Measurements from ENCODE around the gene TMEM176B.

Gene TMEM176B

GRCh38 chr7:150830937-150831336, 30.8 kb upstream of the TMEM176B start:
- no peak overlapping the region for H3K27ac ChIP-seq
- H3K4me3 ChIP-seq, result no peak overlapping the region
- no peak for TF ChIP-seq CTCF (IDR thresholded peaks at IDR 0.05)
- DNase-seq (ENCODE audit: low spot score), result peak; percentile 29

- no peak overlapping the region for H3K27ac ChIP-seq
- no peak for TF ChIP-seq CTCF (IDR thresholded peaks at IDR 0.05)
- no peak for DNase-seq (ENCODE audit: low spot score)
- no peak overlapping the region for H3K4me3 ChIP-seq
Observed at GRCh38 chr7:150829426-150829825, 29.3 kb upstream of the TMEM176B start.

GRCh38 chr7:150828384-150828783, 28.2 kb upstream of the TMEM176B start:
- no peak for TF ChIP-seq CTCF (IDR thresholded peaks at IDR 0.05)
- DNase-seq (ENCODE audit: low spot score), result no peak
- no peak overlapping the region for H3K27ac ChIP-seq
- H3K4me3 ChIP-seq, result no peak overlapping the region

GRCh38 chr7:150826061-150826849, 26.1 kb upstream of the TMEM176B start:
- peak; percentile 28 for DNase-seq (ENCODE audit: low spot score)
- Histone ChIP-seq H3K4me3 (no peak overlapping the region), H3K27ac (no peak overlapping the region)
- no peak for TF ChIP-seq CTCF (IDR thresholded peaks at IDR 0.05)

- DNase-seq (ENCODE audit: low spot score), result peak; percentile 47
- TF ChIP-seq CTCF (IDR thresholded peaks at IDR 0.05), result no peak
- Histone ChIP-seq H3K27ac (no peak overlapping the region), H3K4me3 (no peak overlapping the region)
Observed at GRCh38 chr7:150824379-150825177, 24.4 kb upstream of the TMEM176B start.

GRCh38 chr7:150823484-150824126, 23.4 kb upstream of the TMEM176B start:
- DNase-seq (ENCODE audit: low spot score), result no peak
- Histone ChIP-seq H3K4me3 (no peak overlapping the region), H3K27ac (no peak overlapping the region)
- no peak for TF ChIP-seq CTCF (IDR thresholded peaks at IDR 0.05)
